Astrocyte of the cerebellum (primary cell): ENCODE data around the gene PEX11G.

ENCODE experiments used
- DNase-seq: peaks from one replicate; pipeline ENCODE4 v3.0.0-alpha.2; 2011; ENCODE audit warnings: low read depth
- H3K4me3 ChIP-seq: 2 replicates; pipeline ENCODE4 v1.5.1; 2011; ENCODE audit warnings: mild to moderate bottlenecking, low read depth, low read length, moderate library complexity
- in situ Hi-C: cut with HindIII; loops from 2 replicates; pipeline ENCODE4 v1.10.0; 2017; ENCODE audit warnings: low sequenced_read_pairs
- TF ChIP-seq, protein P1 (sequence below): IDR thresholded peaks from 2 replicates; pipeline ENCODE4 v1.5.1; 2012; ENCODE audit warnings: low read length, low read depth, moderate library complexity, mild to moderate bottlenecking; ENCODE audit errors: missing control alignments

Gene PEX11G

GRCh38 chr19:7492558-7492957 lies 3.7 kb upstream of the PEX11G start:
- H3K4me3 ChIP-seq = no peak overlapping the region
- in situ Hi-C loops = no loop called here

DNA sequence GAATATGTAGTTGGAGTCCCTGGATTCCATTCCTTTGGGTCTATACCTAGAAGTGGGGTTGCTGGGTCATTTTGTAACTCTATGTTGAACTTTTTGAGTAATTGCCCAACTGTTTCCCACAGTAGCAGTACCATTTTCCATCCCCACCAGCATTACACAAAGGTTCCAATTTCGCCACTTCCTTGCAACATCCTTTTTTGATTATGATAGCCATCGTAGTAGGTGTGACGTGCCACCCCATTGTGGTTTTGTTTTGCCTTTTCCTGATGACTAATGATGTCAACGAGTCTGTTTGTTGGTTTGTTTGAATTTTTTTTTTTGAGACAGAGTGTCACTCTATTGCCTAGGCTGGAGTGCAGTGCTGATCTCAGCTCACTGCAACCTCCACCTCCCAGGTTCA lies 3.3 kb upstream of the PEX11G start:
- DNase-seq = no peak
- TF ChIP-seq, protein P1, sequence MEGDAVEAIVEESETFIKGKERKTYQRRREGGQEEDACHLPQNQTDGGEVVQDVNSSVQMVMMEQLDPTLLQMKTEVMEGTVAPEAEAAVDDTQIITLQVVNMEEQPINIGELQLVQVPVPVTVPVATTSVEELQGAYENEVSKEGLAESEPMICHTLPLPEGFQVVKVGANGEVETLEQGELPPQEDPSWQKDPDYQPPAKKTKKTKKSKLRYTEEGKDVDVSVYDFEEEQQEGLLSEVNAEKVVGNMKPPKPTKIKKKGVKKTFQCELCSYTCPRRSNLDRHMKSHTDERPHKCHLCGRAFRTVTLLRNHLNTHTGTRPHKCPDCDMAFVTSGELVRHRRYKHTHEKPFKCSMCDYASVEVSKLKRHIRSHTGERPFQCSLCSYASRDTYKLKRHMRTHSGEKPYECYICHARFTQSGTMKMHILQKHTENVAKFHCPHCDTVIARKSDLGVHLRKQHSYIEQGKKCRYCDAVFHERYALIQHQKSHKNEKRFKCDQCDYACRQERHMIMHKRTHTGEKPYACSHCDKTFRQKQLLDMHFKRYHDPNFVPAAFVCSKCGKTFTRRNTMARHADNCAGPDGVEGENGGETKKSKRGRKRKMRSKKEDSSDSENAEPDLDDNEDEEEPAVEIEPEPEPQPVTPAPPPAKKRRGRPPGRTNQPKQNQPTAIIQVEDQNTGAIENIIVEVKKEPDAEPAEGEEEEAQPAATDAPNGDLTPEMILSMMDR = no peak
- H3K4me3 ChIP-seq = no peak overlapping the region
- in situ Hi-C loops = no loop called here

More at GRCh38 chr19:7492558-7492957, 3.7 kb upstream of the PEX11G start:
- DNase-seq = no peak
- TF ChIP-seq, protein P1 = no peak

GRCh38 chr19:7489609-7490044 lies 792 bp upstream of the PEX11G start:
- in situ Hi-C loops = no loop called here
- DNase-seq = no peak
- no peak overlapping the region for H3K4me3 ChIP-seq
- TF ChIP-seq, protein P1 = no peak

DNA sequence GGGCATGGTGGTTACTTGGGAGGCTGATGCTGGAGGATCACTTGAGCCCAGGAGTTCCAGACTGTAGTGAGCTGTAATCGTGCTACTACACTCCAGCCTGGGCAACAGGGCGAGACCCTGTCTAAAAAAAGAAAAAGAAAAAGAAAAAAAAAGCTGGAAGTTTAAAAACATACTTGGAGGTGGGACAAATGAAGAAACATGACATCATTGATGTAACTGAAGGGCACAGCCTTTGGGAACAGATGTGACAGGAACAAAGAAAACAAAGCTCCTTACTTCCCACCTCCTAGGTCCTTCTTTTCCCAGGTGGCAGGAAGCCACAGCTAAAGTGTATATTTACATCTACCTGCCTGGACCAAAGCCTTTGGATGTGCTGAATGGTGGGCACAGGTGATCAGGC lies 1.9 kb downstream of the PEX11G start:
- in situ Hi-C loops = no loop called here
- H3K4me3 ChIP-seq = no peak overlapping the region
- no peak for DNase-seq
- TF ChIP-seq, protein P1 = no peak

- TF ChIP-seq, protein P1 = no peak
- in situ Hi-C loops = no loop called here
- DNase-seq = no peak
Measured at GRCh38 chr19:7483720-7484201, 5.1 kb downstream of the PEX11G start.

DNA sequence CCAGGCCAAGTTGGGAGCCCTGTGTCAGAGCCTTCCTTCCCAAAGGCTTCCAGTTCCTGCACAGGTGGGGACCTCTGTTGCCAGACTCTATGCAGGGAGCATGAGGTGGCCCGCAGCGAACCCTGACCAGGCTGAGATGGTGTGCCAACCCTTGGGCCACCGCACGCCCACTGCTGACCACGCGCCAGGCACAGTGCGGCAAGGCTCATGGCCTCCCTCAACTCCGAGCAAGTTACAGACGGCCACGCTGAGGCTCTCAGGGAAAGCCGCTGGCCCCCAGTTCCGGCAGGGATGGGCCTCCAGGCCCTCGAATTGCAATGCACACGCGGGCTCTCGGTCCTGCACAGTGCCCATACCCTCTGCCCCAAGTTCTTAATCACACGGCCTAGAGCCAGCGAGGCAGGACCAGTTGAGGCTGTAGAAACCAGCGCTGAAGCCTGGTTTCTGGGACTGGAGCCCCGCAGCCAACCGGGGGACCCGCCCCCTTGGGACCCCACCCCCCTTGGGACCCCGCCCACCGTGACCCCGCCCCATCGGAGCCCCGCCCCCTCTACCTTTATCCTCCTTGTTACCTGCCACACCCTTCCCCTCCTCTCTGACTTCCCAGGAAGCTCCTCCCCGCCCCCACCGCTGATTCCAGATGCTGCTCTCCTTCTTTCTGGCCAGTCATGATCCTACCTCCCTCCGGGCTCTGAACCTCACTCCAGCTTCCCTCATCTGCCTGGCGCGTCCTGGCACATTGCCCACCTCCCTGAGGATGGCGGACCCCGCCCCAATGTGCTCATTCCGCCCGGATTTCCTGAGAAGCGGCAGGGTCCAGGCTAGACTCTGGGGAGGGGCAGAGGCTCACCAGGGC lies 6.0 kb downstream of the PEX11G start:
- in situ Hi-C loops = no loop called here

More at GRCh38 chr19:7483720-7484201, 5.1 kb downstream of the PEX11G start:
- H3K4me3 ChIP-seq = no peak overlapping the region

More for the DNA sequence above, 6.0 kb downstream of the PEX11G start:
- DNase-seq = no peak
- TF ChIP-seq, protein P1 = no peak
- no peak overlapping the region for H3K4me3 ChIP-seq
